HUES6 (cell line): ENCODE data around the gene FAM124B.
"Not testable (repeated sequence)": the region's sequence is repeated elsewhere in the genome, so short reads cannot be mapped to it uniquely, and the experiment has no call there.

Source experiments
- H3K27ac ChIP-seq: 2 replicates; pipeline ENCODE4 v1.7.0; 2013; ENCODE audit warnings: low read depth, mild to moderate bottlenecking, low read length, inconsistent platforms
- H3K27me3 ChIP-seq: 2 replicates; pipeline ENCODE4 v1.6.1; 2013; ENCODE audit warnings: low read length; ENCODE audit not compliant: control insufficient read depth, insufficient read depth
- H3K36me3 ChIP-seq: 2 replicates; pipeline ENCODE4 v1.6.1; 2013; ENCODE audit warnings: low read length; ENCODE audit not compliant: control insufficient read depth, insufficient read depth
- H3K4me1 ChIP-seq: 2 replicates; pipeline ENCODE4 v1.6.1; 2013; ENCODE audit warnings: low read length; ENCODE audit not compliant: control insufficient read depth, insufficient read depth
- H3K4me3 ChIP-seq: 2 replicates; pipeline ENCODE4 v1.5.1; 2013; ENCODE audit warnings: low read depth, low read length
- H3K9ac ChIP-seq: one replicate; pipeline ENCODE4 v1.6.1; 2013; ENCODE audit warnings: mild to moderate bottlenecking, low read length
- H3K9me3 ChIP-seq: 2 replicates; pipeline ENCODE4 v1.6.1; 2013; ENCODE audit warnings: low read depth, low read length; ENCODE audit not compliant: control insufficient read depth, insufficient read depth

The FAM124B gene

DNA sequence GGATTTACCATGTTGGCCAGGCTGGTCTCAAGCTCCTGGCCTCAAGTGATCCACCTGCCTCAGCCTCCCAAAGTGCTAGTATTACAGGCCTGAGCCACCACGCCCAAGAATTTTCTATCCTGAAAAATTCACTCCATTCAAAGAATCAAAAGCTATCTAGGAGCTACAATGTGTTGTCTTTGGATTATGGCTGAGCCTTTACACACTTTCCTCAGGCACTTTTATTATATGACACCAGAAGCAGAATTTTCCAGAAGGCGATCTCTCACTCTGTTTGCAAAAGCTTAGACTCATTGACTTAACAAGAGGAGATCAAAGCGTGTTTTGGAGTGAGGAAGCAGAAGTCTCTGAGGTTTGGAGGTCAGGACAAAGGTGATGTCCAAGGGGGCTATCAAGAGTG, 3.6 kb downstream of the FAM124B start:
- Histone ChIP-seq H3K27me3 (no peaks in the 10 kb centered on the region), H3K4me3 (no peak overlapping the region), H3K9ac (no peak overlapping the region), H3K4me1 (0 out of 2 replicates have a peak, but pooled peaks cover 3% of the 10 kb centered on the region), H3K9me3 (no peaks in the 10 kb centered on the region), H3K36me3 (no peaks in the 10 kb centered on the region), H3K27ac (no peak overlapping the region)

DNA sequence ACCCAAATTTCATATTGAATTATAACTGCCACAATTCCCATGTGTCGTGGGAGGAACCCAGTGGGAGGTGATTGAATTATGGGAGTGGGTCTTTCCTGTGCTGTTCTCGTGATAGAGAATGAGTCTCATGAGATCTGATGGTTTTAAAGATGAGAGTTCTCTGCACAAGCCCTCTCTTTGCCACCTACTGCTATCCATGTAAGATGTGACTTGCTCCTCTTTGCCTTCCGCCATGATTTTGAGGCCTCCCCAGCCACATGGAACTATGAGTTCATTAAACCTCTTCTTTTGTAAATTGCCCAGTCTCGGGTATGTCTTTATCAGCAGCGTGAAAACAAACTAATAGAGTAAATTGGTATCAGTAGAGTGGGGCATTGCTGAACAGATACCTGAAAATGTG, 4.8 kb downstream of the FAM124B start:
- not testable (repeated sequence) for H3K27ac ChIP-seq, H3K36me3 ChIP-seq, H3K4me1 ChIP-seq, H3K9ac ChIP-seq, H3K4me3 ChIP-seq, H3K27me3 ChIP-seq, H3K9me3 ChIP-seq

DNA sequence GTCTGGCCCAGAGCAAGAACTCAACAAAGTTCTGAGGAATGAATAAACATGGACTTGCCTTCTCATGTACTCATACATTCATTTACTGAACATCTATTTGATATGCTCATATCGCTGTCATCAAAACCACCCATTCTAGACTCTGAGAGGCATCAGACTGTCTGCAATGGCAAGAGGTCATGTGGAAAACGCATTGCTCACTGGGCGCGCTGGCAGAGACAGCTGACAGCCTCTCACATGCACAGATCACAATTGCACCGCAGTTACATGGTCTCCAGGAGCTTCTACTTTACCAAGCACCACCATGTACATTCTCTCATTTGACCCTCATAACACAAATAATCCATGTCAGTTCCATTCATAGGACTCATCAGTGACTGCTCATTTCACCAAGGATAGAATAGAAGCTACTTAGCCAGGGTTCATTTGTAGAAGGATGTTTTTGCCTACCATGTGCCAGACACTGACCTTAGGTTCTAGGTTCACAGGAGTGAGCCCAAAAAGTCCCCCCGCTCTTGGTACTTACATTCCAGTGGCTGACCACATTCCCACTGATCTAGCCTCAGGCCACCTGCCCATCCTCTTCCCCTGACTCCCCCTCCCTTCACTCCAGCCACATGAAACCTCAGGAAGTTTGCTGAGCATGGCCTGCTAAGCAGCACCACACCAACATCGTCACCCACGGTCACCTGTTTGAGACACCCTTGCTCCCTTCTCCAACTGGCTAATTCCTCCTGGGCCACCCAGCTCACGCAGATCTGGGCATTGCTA, 6.1 kb downstream of the FAM124B start:
- H3K27ac ChIP-seq: no peak overlapping the region
- H3K9ac ChIP-seq: no peak overlapping the region
- no peak overlapping the region for H3K4me3 ChIP-seq
- H3K9me3 ChIP-seq: no peaks in the 10 kb centered on the region
- H3K4me1 ChIP-seq: 0 out of 2 replicates have a peak, but pooled peaks cover 3% of the 10 kb centered on the region
- no peaks in the 10 kb centered on the region for H3K36me3 ChIP-seq
- no peaks in the 10 kb centered on the region for H3K27me3 ChIP-seq

DNA sequence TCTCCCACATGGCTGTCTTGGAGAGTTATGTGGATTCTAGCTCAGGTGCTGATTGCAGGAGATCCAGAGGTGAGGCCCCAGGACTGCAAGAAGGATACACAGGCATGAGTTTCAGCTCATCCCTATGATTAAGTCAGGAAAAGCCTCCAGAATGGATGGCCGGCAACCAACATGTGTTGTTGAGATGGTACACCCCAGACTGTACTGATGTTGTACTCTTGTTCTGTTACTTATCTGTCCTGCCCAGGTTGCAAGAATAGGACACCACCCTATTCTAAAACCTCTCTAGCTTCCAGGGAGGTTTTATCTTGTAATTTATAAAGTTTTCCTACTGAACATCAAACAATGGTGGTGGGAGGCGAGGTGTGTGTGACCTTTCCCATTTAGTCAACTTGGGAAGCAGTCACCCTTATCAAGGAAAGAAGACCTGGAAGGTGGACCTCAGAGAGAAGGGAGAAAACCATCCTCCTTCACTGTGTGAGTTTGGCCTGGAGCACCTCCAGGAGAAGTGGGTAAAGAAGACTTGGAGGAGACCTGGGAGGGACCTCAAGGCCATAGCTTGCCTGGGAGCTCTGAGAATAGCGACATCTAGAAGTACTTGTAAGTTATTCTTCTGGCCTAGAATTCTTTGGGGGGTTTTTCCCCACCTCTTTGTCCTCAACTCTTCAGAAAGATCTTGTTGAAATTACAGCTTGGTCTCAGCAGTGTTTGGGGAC, 8.6 kb downstream of the FAM124B start:
- Histone ChIP-seq H3K9ac (no peak overlapping the region), H3K27ac (no peak overlapping the region), H3K9me3 (no peaks in the 10 kb centered on the region), H3K27me3 (no peaks in the 10 kb centered on the region), H3K4me1 (no peaks in the 10 kb centered on the region), H3K4me3 (no peak overlapping the region), H3K36me3 (no peaks in the 10 kb centered on the region)

DNA sequence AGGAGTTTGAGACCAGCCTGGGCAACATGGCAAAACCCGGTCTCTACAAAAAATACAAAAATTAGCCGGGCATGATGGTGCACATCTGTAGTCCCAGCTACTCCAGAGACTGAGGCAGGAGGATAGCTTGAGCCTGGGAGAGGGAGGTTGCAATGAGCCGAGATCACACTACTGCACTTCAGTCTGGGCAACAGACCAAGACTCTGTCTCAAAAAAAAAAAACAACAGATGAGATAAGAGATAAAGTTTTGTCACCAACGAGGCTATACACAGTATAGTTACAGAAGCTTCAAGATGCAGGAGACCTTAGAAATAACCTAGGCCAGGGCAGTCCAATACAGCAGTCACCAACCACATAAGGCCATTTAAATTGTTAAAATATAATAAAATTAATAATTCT, 9.4 kb downstream of the FAM124B start:
- H3K27me3 ChIP-seq: no peaks in the 10 kb centered on the region
- no peaks in the 10 kb centered on the region for H3K36me3 ChIP-seq
- no peak overlapping the region for H3K4me3 ChIP-seq
- H3K9ac ChIP-seq: no peak overlapping the region
- no peaks in the 10 kb centered on the region for H3K4me1 ChIP-seq
- H3K9me3 ChIP-seq: no peaks in the 10 kb centered on the region
- H3K27ac ChIP-seq: no peak overlapping the region

DNA sequence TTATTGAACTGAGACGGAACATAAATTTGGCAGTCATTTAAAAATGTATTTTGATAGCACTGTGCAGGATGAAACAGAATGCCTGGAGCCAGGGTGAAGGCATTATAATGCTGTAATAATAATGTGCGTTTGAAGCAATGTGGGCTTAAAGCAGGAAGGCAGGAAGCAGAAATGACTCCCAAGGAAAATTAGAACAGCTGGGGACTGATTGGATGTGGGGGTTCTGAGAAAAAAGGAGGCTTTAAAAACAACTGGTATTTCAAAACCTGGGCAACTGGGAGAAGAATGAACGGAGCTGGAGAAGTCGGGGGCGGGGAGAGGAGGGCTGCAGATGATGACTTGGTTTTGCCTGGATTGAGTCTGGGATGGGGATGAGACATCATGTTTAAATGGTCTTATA, 12.6 kb downstream of the FAM124B start:
- Histone ChIP-seq H3K9me3 (no peaks in the 10 kb centered on the region), H3K4me1 (no peaks in the 10 kb centered on the region), H3K4me3 (no peak overlapping the region), H3K27ac (no peak overlapping the region), H3K9ac (no peak overlapping the region), H3K27me3 (no peaks in the 10 kb centered on the region), H3K36me3 (no peaks in the 10 kb centered on the region)

DNA sequence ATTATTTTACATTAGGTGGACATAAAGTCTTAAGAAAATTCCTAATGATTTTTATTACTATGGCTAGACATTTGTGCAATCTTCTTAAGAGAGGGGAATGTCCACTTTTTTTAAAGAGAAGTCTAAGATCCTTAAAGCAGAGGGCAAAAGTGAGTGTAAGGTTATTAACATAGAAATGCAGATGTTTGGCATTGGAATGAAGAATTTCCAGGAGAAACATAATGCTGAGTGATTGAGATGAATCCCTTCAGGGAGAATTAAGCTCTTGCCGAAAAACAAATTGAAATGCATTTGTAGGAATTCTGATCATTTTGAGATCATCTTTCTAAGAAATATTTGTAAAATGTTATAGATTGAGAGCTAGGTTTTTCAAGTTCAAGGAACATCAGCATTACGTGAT, 15.0 kb downstream of the FAM124B start:
- no peak overlapping the region for H3K27ac ChIP-seq
- no peaks in the 10 kb centered on the region for H3K4me1 ChIP-seq
- H3K9ac ChIP-seq: no peak overlapping the region
- no peaks in the 10 kb centered on the region for H3K9me3 ChIP-seq
- H3K36me3 ChIP-seq: no peaks in the 10 kb centered on the region
- no peaks in the 10 kb centered on the region for H3K27me3 ChIP-seq
- no peak overlapping the region for H3K4me3 ChIP-seq

DNA sequence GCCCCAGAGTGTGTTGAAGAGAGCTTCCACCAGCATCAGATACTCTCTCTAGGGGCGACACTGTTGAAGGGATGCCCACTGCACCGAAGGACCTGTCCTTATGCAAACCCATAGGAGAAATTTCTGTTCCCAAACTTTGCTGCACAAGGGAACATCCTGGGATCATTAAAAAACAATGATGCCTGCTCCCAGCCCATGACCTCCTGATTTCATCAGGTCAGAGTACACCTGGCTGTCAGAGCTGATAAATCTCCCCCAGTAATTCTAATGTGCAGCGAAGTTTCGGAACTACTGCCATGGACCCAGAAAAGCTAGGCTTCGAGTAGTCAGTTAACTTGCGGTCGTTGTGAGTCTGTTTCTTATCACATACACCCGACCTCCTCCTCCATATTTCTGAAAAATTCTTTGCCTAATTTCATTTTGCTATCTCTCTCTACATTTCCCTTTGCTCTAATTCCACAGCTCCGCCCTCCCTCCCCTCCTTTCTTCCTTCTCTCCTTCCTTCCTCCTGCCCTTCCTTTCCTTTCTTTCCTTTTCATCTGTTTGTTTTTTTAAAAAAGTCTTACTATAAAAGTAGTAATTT, 18.8 kb downstream of the FAM124B start:
- Histone ChIP-seq H3K4me1 (no peaks in the 10 kb centered on the region), H3K27me3 (no peaks in the 10 kb centered on the region), H3K36me3 (no peaks in the 10 kb centered on the region), H3K4me3 (no peak overlapping the region), H3K27ac (no peak overlapping the region), H3K9ac (no peak overlapping the region), H3K9me3 (no peaks in the 10 kb centered on the region)

DNA sequence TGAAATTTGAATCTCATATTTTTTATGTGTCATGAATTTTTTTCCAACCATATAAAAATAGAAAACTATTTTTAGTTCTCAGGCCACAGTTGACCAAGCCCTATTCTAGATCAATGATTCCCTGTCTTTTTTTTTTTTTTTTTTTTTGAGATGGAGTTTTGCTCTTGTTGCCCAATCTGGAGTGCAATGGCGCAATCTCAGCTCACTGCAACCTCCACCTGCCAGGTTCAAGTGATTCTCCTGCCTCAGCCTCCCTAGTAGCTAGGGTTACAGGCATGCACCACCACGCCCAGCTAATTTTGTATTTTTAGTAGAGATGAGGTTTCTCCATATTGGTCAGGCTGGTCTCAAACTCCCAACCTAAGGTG, 19.6 kb downstream of the FAM124B start:
- H3K27ac ChIP-seq, H3K27me3 ChIP-seq, H3K4me3 ChIP-seq, H3K9me3 ChIP-seq, H3K9ac ChIP-seq, H3K4me1 ChIP-seq, H3K36me3 ChIP-seq: not testable (repeated sequence)

DNA sequence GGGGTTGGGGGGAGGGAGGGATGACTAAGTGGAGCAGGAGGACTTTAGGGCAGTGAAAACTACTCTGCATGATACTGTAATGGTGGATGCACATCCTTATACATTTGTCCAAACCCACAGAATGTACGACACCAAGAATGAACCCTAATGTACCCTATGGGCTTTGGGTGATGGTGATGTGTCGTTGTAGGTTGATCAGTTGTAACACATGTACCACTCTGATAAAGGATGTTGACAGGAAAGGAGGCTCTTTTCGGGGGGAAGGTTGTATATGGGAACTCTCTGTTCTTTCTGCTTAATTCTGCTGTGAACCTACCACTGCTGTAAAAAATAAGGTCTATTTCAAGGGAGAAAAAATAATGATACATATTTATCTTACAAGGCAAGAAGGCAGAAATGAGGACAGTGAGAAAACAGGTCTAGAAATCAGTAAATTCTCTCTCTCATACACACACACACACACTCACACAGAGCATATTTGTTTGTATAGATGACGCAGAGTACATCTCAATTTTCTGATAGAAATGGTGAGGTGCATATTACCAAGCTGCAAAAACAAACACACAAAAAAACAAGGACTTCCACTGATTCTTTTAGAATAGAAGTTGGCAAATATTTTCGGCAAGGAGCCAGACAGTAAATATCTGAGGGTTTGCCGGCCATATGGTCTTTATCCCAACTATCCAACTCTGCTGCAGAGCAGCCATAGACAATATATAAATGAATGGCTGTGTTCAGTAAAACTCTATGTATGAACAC, 20.2 kb downstream of the FAM124B start:
- no peak overlapping the region for H3K9ac ChIP-seq
- no peak overlapping the region for H3K4me3 ChIP-seq
- no peaks in the 10 kb centered on the region for H3K36me3 ChIP-seq
- no peaks in the 10 kb centered on the region for H3K9me3 ChIP-seq
- no peaks in the 10 kb centered on the region for H3K27me3 ChIP-seq
- H3K4me1 ChIP-seq: no peaks in the 10 kb centered on the region
- no peak overlapping the region for H3K27ac ChIP-seq

DNA sequence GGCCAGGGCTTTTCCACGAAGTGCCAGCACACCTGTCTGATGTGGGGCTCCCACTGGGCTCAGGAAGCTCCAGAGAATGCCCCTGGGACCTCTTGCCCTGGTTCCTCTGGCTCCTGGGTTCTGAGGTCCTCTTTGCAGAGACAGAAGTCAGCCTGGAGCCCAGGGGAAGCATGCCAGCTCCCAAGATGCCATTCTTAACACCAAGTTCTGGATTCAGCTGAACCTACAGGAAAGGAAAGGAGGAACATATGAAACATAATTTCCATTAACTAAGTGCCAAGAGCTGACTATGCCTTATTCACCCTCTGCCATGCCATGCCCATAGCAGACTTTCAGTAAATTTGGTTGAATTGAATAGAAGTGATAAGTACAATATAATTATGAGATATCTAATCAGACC, 21.9 kb downstream of the FAM124B start:
- H3K4me1 ChIP-seq: no peaks in the 10 kb centered on the region
- H3K27ac ChIP-seq: no peak overlapping the region
- no peak overlapping the region for H3K9ac ChIP-seq
- no peak overlapping the region for H3K4me3 ChIP-seq
- H3K27me3 ChIP-seq: no peaks in the 10 kb centered on the region
- no peaks in the 10 kb centered on the region for H3K9me3 ChIP-seq
- H3K36me3 ChIP-seq: no peaks in the 10 kb centered on the region
